ENCODE results near the gene MND1.

MND1 gene

GRCh38 chr4:153419029-153419428, 74.5 kb downstream of the MND1 start:
- Histone ChIP-seq H3K27me3 (ENCODE audit: control insufficient read depth, insufficient read depth, low read length) (no peaks in the 10 kb centered on the region), H3K27ac (ENCODE audit: low read depth, low read length) (no peak overlapping the region), H3K9me3 (ENCODE audit: control insufficient read depth, insufficient read depth, low read depth, low read length) (no peaks in the 10 kb centered on the region), H3K9ac (ENCODE audit: low read length) (no peak overlapping the region), H3K4me1 (ENCODE audit: control insufficient read depth, insufficient read depth, low read length) (peaks cover 12% of the 10 kb centered on the region; the same call in 1 of the 2 replicates), H3K36me3 (ENCODE audit: control insufficient read depth, insufficient read depth, low read length) (peaks cover 4% of the 10 kb centered on the region; the same call in 1 of the 2 replicates), H3K4me3 (ENCODE audit: low read depth, low read length) (no peak overlapping the region)

GRCh38 chr4:153419673-153420278, 75.3 kb downstream of the MND1 start:
- H3K9ac ChIP-seq (ENCODE audit: low read length), result no peak overlapping the region
- H3K4me3 ChIP-seq (ENCODE audit: low read depth, low read length), result no peak overlapping the region

GRCh38 chr4:153420361-153420760, 75.9 kb downstream of the MND1 start:
- Histone ChIP-seq H3K27me3 (ENCODE audit: control insufficient read depth, insufficient read depth, low read length) (no peaks in the 10 kb centered on the region), H3K36me3 (ENCODE audit: control insufficient read depth, insufficient read depth, low read length) (peaks cover 4% of the 10 kb centered on the region; the same call in 1 of the 2 replicates), H3K27ac (ENCODE audit: low read depth, low read length) (no peak overlapping the region), H3K9ac (ENCODE audit: low read length) (no peak overlapping the region), H3K9me3 (ENCODE audit: control insufficient read depth, insufficient read depth, low read depth, low read length) (no peaks in the 10 kb centered on the region), H3K4me3 (ENCODE audit: low read depth, low read length) (no peak overlapping the region), H3K4me1 (ENCODE audit: control insufficient read depth, insufficient read depth, low read length) (peaks cover 12% of the 10 kb centered on the region; the same call in 1 of the 2 replicates)

More at GRCh38 chr4:153419673-153420278, 75.3 kb downstream of the MND1 start:
- Histone ChIP-seq H3K27me3 (ENCODE audit: control insufficient read depth, insufficient read depth, low read length) (no peaks in the 10 kb centered on the region), H3K27ac (ENCODE audit: low read depth, low read length) (no peak overlapping the region), H3K4me1 (ENCODE audit: control insufficient read depth, insufficient read depth, low read length) (peaks cover 12% of the 10 kb centered on the region; the same call in 1 of the 2 replicates), H3K36me3 (ENCODE audit: control insufficient read depth, insufficient read depth, low read length) (peaks cover 4% of the 10 kb centered on the region; the same call in 1 of the 2 replicates), H3K9me3 (ENCODE audit: control insufficient read depth, insufficient read depth, low read depth, low read length) (no peaks in the 10 kb centered on the region)

DNA sequence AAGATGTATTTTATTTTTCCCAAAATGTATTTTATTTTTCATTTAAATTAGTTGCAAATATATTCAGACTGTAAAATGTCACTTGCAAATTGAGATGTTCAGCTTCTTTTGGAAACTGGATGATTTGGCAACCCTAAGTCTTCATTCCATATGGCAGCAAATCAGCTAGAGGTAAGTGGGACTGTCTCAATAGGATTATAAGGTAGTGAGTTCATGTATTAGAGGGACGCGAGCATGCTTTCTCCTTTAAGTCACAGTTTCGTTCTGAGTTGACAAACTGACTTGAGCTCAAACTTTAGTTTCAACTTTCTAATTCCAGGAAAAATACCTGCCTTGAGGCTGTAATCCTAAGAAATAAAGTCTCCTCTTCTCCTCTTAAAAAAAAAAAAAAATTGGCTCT, 77.5 kb downstream of the MND1 start:
- Histone ChIP-seq H3K9me3 (ENCODE audit: control insufficient read depth, insufficient read depth, low read depth, low read length) (no peaks in the 10 kb centered on the region), H3K9ac (ENCODE audit: low read length) (no peak overlapping the region), H3K36me3 (ENCODE audit: control insufficient read depth, insufficient read depth, low read length) (no peaks in the 10 kb centered on the region), H3K4me3 (ENCODE audit: low read depth, low read length) (no peak overlapping the region), H3K27ac (ENCODE audit: low read depth, low read length) (no peak overlapping the region), H3K27me3 (ENCODE audit: control insufficient read depth, insufficient read depth, low read length) (no peaks in the 10 kb centered on the region), H3K4me1 (ENCODE audit: control insufficient read depth, insufficient read depth, low read length) (peaks cover 12% of the 10 kb centered on the region; the same call in 1 of the 2 replicates)

GRCh38 chr4:153426207-153426885, 81.9 kb downstream of the MND1 start:
- Histone ChIP-seq H3K4me1 (ENCODE audit: control insufficient read depth, insufficient read depth, low read length) (no peaks in the 10 kb centered on the region; the same call in 1 of the 2 replicates), H3K9ac (ENCODE audit: low read length) (no peak overlapping the region), H3K4me3 (ENCODE audit: low read depth, low read length) (no peak overlapping the region), H3K27me3 (ENCODE audit: control insufficient read depth, insufficient read depth, low read length) (no peaks in the 10 kb centered on the region), H3K27ac (ENCODE audit: low read depth, low read length) (no peak overlapping the region), H3K9me3 (ENCODE audit: control insufficient read depth, insufficient read depth, low read depth, low read length) (no peaks in the 10 kb centered on the region), H3K36me3 (ENCODE audit: control insufficient read depth, insufficient read depth, low read length) (no peaks in the 10 kb centered on the region)

GRCh38 chr4:153427363-153428071, 83.0 kb downstream of the MND1 start:
- Histone ChIP-seq H3K4me1 (ENCODE audit: control insufficient read depth, insufficient read depth, low read length) (no peaks in the 10 kb centered on the region; the same call in 1 of the 2 replicates), H3K36me3 (ENCODE audit: control insufficient read depth, insufficient read depth, low read length) (no peaks in the 10 kb centered on the region), H3K9ac (ENCODE audit: low read length) (no peak overlapping the region)

GRCh38 chr4:153428941-153429475, 84.5 kb downstream of the MND1 start:
- no peaks in the 10 kb centered on the region for H3K27me3 ChIP-seq (ENCODE audit: control insufficient read depth, insufficient read depth, low read length)
- peaks cover 9% of the 10 kb centered on the region; the same call in 1 of the 2 replicates for H3K4me1 ChIP-seq (ENCODE audit: control insufficient read depth, insufficient read depth, low read length)
- no peaks in the 10 kb centered on the region for H3K9me3 ChIP-seq (ENCODE audit: control insufficient read depth, insufficient read depth, low read depth, low read length)
- no peak overlapping the region for H3K9ac ChIP-seq (ENCODE audit: low read length)
- H3K4me3 ChIP-seq (ENCODE audit: low read depth, low read length), result no peak overlapping the region
- H3K36me3 ChIP-seq (ENCODE audit: control insufficient read depth, insufficient read depth, low read length), result no peaks in the 10 kb centered on the region
- H3K27ac ChIP-seq (ENCODE audit: low read depth, low read length), result no peak overlapping the region

More at GRCh38 chr4:153427363-153428071, 83.0 kb downstream of the MND1 start:
- Histone ChIP-seq H3K27me3 (ENCODE audit: control insufficient read depth, insufficient read depth, low read length) (no peaks in the 10 kb centered on the region), H3K27ac (ENCODE audit: low read depth, low read length) (no peak overlapping the region), H3K9me3 (ENCODE audit: control insufficient read depth, insufficient read depth, low read depth, low read length) (no peaks in the 10 kb centered on the region), H3K4me3 (ENCODE audit: low read depth, low read length) (no peak overlapping the region)

DNA sequence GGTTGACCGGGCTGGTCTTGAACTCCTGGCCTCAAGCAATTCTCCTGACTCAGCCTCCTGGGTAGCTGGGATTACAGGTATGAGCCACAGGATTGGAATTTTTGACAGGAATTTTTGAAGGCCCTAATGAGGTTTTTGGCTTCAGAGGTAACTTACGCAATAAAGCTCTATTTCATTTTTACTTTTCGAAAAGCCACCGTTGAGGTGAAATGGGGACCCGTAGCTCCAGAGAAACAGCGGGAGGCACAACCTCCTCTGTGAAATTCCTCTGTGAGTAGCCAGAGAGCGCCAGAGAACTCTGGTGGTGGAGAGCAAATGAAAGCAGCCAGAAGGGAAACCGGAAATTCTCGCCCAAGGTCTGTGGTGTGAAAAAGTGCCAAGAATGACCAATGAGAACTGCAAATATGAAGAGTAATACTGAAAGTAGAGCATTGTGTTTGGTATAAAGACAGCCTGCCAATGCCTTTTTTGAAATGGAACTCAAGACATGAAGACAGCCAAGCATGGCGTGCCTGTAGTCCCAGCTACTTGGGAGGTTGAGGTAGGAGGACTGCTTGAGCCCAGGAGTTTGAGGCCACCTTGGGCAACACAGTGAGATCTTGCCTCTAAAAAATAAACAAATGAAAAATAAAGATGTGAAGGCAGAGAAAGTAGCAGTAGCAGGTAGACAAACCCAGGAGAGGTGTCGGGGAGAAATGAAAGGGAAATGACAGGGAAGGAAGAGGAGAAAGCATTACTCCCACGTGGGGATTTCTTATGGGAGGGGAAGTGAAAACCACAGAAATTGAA, 88.7 kb downstream of the MND1 start:
- no peak overlapping the region for H3K4me3 ChIP-seq (ENCODE audit: low read depth, low read length)
- H3K4me1 ChIP-seq (ENCODE audit: control insufficient read depth, insufficient read depth, low read length), result peaks cover 9% of the 10 kb centered on the region; the same call in 1 of the 2 replicates
- H3K36me3 ChIP-seq (ENCODE audit: control insufficient read depth, insufficient read depth, low read length), result no peaks in the 10 kb centered on the region
- H3K9ac ChIP-seq (ENCODE audit: low read length), result no peak overlapping the region
- H3K9me3 ChIP-seq (ENCODE audit: control insufficient read depth, insufficient read depth, low read depth, low read length), result no peaks in the 10 kb centered on the region
- no peaks in the 10 kb centered on the region for H3K27me3 ChIP-seq (ENCODE audit: control insufficient read depth, insufficient read depth, low read length)
- no peak overlapping the region for H3K27ac ChIP-seq (ENCODE audit: low read depth, low read length)

DNA sequence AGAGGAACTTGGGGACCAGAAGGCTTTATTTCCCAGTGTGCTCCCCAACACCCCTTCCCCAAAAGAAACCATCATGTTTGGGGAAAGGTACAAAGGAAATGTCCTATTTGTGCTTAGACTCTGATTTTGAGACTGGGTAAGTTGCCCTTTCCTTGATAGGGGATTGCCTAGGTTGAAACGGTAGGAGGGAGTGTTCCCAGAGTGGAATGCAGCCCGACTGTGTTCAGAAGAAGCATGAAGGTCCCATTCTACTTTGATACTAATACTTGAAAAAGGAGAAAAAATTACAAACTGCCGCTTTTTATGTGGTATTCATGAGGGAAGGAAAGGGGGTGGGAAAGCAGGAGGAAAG, 89.2 kb downstream of the MND1 start:
- no peak overlapping the region for H3K27ac ChIP-seq (ENCODE audit: low read depth, low read length)
- no peak overlapping the region for H3K9ac ChIP-seq (ENCODE audit: low read length)
- no peaks in the 10 kb centered on the region for H3K27me3 ChIP-seq (ENCODE audit: control insufficient read depth, insufficient read depth, low read length)
- H3K4me3 ChIP-seq (ENCODE audit: low read depth, low read length), result no peak overlapping the region
- H3K9me3 ChIP-seq (ENCODE audit: control insufficient read depth, insufficient read depth, low read depth, low read length), result no peaks in the 10 kb centered on the region
- H3K36me3 ChIP-seq (ENCODE audit: control insufficient read depth, insufficient read depth, low read length), result no peaks in the 10 kb centered on the region
- H3K4me1 ChIP-seq (ENCODE audit: control insufficient read depth, insufficient read depth, low read length), result peaks cover 9% of the 10 kb centered on the region; the same call in 1 of the 2 replicates

DNA sequence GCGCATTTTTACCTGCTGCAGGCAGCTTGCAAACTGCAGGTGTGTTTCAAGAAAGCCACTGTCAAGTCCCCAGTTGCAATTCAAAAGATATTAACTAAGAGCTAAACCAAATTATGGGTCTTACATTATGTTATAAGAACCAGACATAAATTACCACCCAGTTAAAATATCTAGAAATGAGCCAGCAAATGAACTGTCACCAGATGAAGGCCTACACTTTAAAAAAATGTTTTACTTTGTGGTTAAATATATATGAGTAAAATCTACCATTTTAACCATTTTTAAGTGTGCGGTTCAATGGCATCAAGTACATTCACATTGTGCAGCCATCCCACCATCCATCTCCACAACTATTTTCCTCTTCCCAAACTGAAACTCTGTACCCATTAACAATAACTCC, 89.7 kb downstream of the MND1 start:
- H3K27ac ChIP-seq (ENCODE audit: low read depth, low read length), result no peak overlapping the region
- H3K4me3 ChIP-seq (ENCODE audit: low read depth, low read length), result no peak overlapping the region
- no peaks in the 10 kb centered on the region for H3K36me3 ChIP-seq (ENCODE audit: control insufficient read depth, insufficient read depth, low read length)
- H3K4me1 ChIP-seq (ENCODE audit: control insufficient read depth, insufficient read depth, low read length), result peaks cover 9% of the 10 kb centered on the region; the same call in 1 of the 2 replicates
- H3K9me3 ChIP-seq (ENCODE audit: control insufficient read depth, insufficient read depth, low read depth, low read length), result no peaks in the 10 kb centered on the region
- no peaks in the 10 kb centered on the region for H3K27me3 ChIP-seq (ENCODE audit: control insufficient read depth, insufficient read depth, low read length)
- no peak overlapping the region for H3K9ac ChIP-seq (ENCODE audit: low read length)

All from HUES6 (cell line).